Measurements from ENCODE around the gene HDAC9.

- TF ChIP-seq CTCF (IDR thresholded peaks at IDR 0.05) (no peak), POLR2A (IDR thresholded peaks at IDR 0.05) (no peak)
These were observed 152.0 kb downstream of the HDAC9 start for GRCh38 chr7:18647582-18647981.
